Activated naive CD8-positive, alpha-beta T cell treated with anti-CD3 and anti-CD28 coated beads for 36 hours (primary cell): Measurements from ENCODE around the gene MYLK. TPM values are rescaled to one million over a fixed set of nuclear protein-coding genes. Genes with fewer than 3 reads are reported as not detected.

Source experiments
- DNase-seq: peaks from one replicate; pipeline ENCODE4 v3.0.0; 2021
- H3K27ac Mint-ChIP-seq: one replicate; pipeline ENCODE4 v1.8.0; 2022; ENCODE audit warnings: mild to moderate bottlenecking, moderate library complexity, mixed read lengths
- H3K27me3 Mint-ChIP-seq: one replicate; pipeline ENCODE4 v1.8.0; 2022; ENCODE audit warnings: mild to moderate bottlenecking, mixed read lengths
- H3K36me3 Mint-ChIP-seq: one replicate; pipeline ENCODE4 v1.8.0; 2021; ENCODE audit warnings: mild to moderate bottlenecking, mixed read lengths
- H3K4me1 Mint-ChIP-seq: one replicate; pipeline ENCODE4 v1.8.0; 2021; ENCODE audit warnings: mixed read lengths
- H3K4me3 Mint-ChIP-seq: one replicate; pipeline ENCODE4 v1.8.0; 2022; ENCODE audit warnings: mild to moderate bottlenecking, moderate library complexity, mixed read lengths
- H3K9me3 Mint-ChIP-seq: one replicate; pipeline ENCODE4 v1.8.0; 2022; ENCODE audit warnings: mixed read lengths
- total RNA-seq, 2 experiments: library from RNA; stranded (reverse); gene quantifications; one replicate each; pipeline ENCODE4 v1.2.3, GENCODE V29; 2021

MYLK gene
- total RNA-seq, 2 experiments from 2014 or later: not detected

GRCh38 chr3:123657568-123657967 is 226.6 kb downstream of the MYLK start:
- H3K9me3 Mint-ChIP-seq: no peaks in the 10 kb centered on the region
- H3K4me3 Mint-ChIP-seq: no peak overlapping the region
- no peaks in the 10 kb centered on the region for H3K4me1 Mint-ChIP-seq
- H3K36me3 Mint-ChIP-seq: no peaks in the 10 kb centered on the region
- H3K27ac Mint-ChIP-seq: no peak overlapping the region
- no peaks in the 10 kb centered on the region for H3K27me3 Mint-ChIP-seq
- no peak for DNase-seq

- Mint-ChIP-seq H3K4me3 (no peak overlapping the region), H3K27ac (no peak overlapping the region), H3K9me3 (no peaks in the 10 kb centered on the region), H3K27me3 (no peaks in the 10 kb centered on the region), H3K36me3 (no peaks in the 10 kb centered on the region), H3K4me1 (no peaks in the 10 kb centered on the region)
- no peak for DNase-seq
Observed at GRCh38 chr3:123657111-123657510, 227.0 kb downstream of the MYLK start.

- Mint-ChIP-seq H3K4me3 (no peak overlapping the region), H3K27ac (no peak overlapping the region), H3K36me3 (no peaks in the 10 kb centered on the region), H3K4me1 (no peaks in the 10 kb centered on the region), H3K9me3 (no peaks in the 10 kb centered on the region), H3K27me3 (no peaks in the 10 kb centered on the region)
- no peak for DNase-seq
Observed at GRCh38 chr3:123656691-123657090, 227.4 kb downstream of the MYLK start.

GRCh38 chr3:123656274-123656673 is 227.9 kb downstream of the MYLK start:
- Mint-ChIP-seq H3K4me1 (no peaks in the 10 kb centered on the region), H3K4me3 (no peak overlapping the region), H3K36me3 (no peaks in the 10 kb centered on the region), H3K27me3 (no peaks in the 10 kb centered on the region), H3K9me3 (no peaks in the 10 kb centered on the region), H3K27ac (no peak overlapping the region)
- no peak for DNase-seq

GRCh38 chr3:123655400-123655799 is 228.7 kb downstream of the MYLK start:
- DNase-seq: no peak
- no peak overlapping the region for H3K27ac Mint-ChIP-seq
- H3K36me3 Mint-ChIP-seq: no peaks in the 10 kb centered on the region
- no peaks in the 10 kb centered on the region for H3K9me3 Mint-ChIP-seq
- H3K4me3 Mint-ChIP-seq: no peak overlapping the region
- no peaks in the 10 kb centered on the region for H3K4me1 Mint-ChIP-seq
- H3K27me3 Mint-ChIP-seq: no peaks in the 10 kb centered on the region

GRCh38 chr3:123653221-123653682 is 230.9 kb downstream of the MYLK start:
- H3K27me3 Mint-ChIP-seq: no peaks in the 10 kb centered on the region
- no peak for DNase-seq
- no peaks in the 10 kb centered on the region for H3K9me3 Mint-ChIP-seq
- no peak overlapping the region for H3K4me3 Mint-ChIP-seq
- H3K4me1 Mint-ChIP-seq: no peaks in the 10 kb centered on the region
- no peaks in the 10 kb centered on the region for H3K36me3 Mint-ChIP-seq
- H3K27ac Mint-ChIP-seq: no peak overlapping the region

- DNase-seq: peak; percentile 41
- Mint-ChIP-seq H3K4me1 (no peaks in the 10 kb centered on the region), H3K36me3 (no peaks in the 10 kb centered on the region), H3K4me3 (no peak overlapping the region), H3K9me3 (no peaks in the 10 kb centered on the region), H3K27me3 (no peaks in the 10 kb centered on the region), H3K27ac (no peak overlapping the region)
Observed at GRCh38 chr3:123652342-123652984, 231.7 kb downstream of the MYLK start.

GRCh38 chr3:123651449-123652341 is 232.4 kb downstream of the MYLK start:
- no peaks in the 10 kb centered on the region for H3K27me3 Mint-ChIP-seq
- no peak for DNase-seq
- H3K4me1 Mint-ChIP-seq: no peaks in the 10 kb centered on the region
- H3K4me3 Mint-ChIP-seq: no peak overlapping the region
- no peak overlapping the region for H3K27ac Mint-ChIP-seq
- H3K36me3 Mint-ChIP-seq: no peaks in the 10 kb centered on the region
- no peaks in the 10 kb centered on the region for H3K9me3 Mint-ChIP-seq

GRCh38 chr3:123650101-123650500 is 234.0 kb downstream of the MYLK start:
- Mint-ChIP-seq H3K36me3 (no peaks in the 10 kb centered on the region), H3K27ac (no peak overlapping the region)
- no peak for DNase-seq

GRCh38 chr3:123648696-123649405 is 235.3 kb downstream of the MYLK start:
- H3K36me3 Mint-ChIP-seq: no peaks in the 10 kb centered on the region
- H3K4me3 Mint-ChIP-seq: no peak overlapping the region
- no peaks in the 10 kb centered on the region for H3K9me3 Mint-ChIP-seq
- H3K27ac Mint-ChIP-seq: no peak overlapping the region
- H3K27me3 Mint-ChIP-seq: no peaks in the 10 kb centered on the region
- no peak for DNase-seq
- H3K4me1 Mint-ChIP-seq: no peaks in the 10 kb centered on the region

More at GRCh38 chr3:123650101-123650500, 234.0 kb downstream of the MYLK start:
- H3K4me3 Mint-ChIP-seq: no peak overlapping the region
- no peaks in the 10 kb centered on the region for H3K9me3 Mint-ChIP-seq
- no peaks in the 10 kb centered on the region for H3K4me1 Mint-ChIP-seq
- no peaks in the 10 kb centered on the region for H3K27me3 Mint-ChIP-seq

GRCh38 chr3:123644358-123644757 is 239.8 kb downstream of the MYLK start:
- no peak for DNase-seq
- Mint-ChIP-seq H3K36me3 (no peaks in the 10 kb centered on the region), H3K4me1 (no peaks in the 10 kb centered on the region), H3K9me3 (no peaks in the 10 kb centered on the region), H3K27ac (no peak overlapping the region), H3K4me3 (no peak overlapping the region), H3K27me3 (no peaks in the 10 kb centered on the region)

GRCh38 chr3:123642957-123643330 is 241.2 kb downstream of the MYLK start:
- H3K27me3 Mint-ChIP-seq: no peaks in the 10 kb centered on the region
- H3K27ac Mint-ChIP-seq: no peak overlapping the region
- H3K9me3 Mint-ChIP-seq: no peaks in the 10 kb centered on the region
- DNase-seq: no peak
- no peaks in the 10 kb centered on the region for H3K36me3 Mint-ChIP-seq
- no peaks in the 10 kb centered on the region for H3K4me1 Mint-ChIP-seq
- no peak overlapping the region for H3K4me3 Mint-ChIP-seq

GRCh38 chr3:123642182-123642956 is 241.8 kb downstream of the MYLK start:
- Mint-ChIP-seq H3K9me3 (no peaks in the 10 kb centered on the region), H3K27me3 (no peaks in the 10 kb centered on the region), H3K4me1 (no peaks in the 10 kb centered on the region), H3K27ac (no peak overlapping the region), H3K4me3 (no peak overlapping the region), H3K36me3 (no peaks in the 10 kb centered on the region)
- peak; percentile 40 for DNase-seq

GRCh38 chr3:123641505-123641904 is 242.6 kb downstream of the MYLK start:
- no peak overlapping the region for H3K27ac Mint-ChIP-seq
- H3K36me3 Mint-ChIP-seq: no peaks in the 10 kb centered on the region
- H3K27me3 Mint-ChIP-seq: no peaks in the 10 kb centered on the region
- no peak overlapping the region for H3K4me3 Mint-ChIP-seq
- DNase-seq: no peak
- H3K4me1 Mint-ChIP-seq: no peaks in the 10 kb centered on the region
- no peaks in the 10 kb centered on the region for H3K9me3 Mint-ChIP-seq
